ENCODE data around the gene PWWP2A. TPM values are rescaled to one million over a fixed set of nuclear protein-coding genes. Genes with fewer than 3 reads are reported as not detected.
A peak's percentile ranks its signal among the peaks of the same experiment; 100 is the strongest.
"Not testable (repeated sequence)": the region's sequence is repeated elsewhere in the genome, so short reads cannot be mapped to it uniquely, and the experiment has no call there.

The PWWP2A gene
- total and polyA plus RNA-seq, 2 experiments from 2014 or later: 51.5 to 81.6 TPM

DNA sequence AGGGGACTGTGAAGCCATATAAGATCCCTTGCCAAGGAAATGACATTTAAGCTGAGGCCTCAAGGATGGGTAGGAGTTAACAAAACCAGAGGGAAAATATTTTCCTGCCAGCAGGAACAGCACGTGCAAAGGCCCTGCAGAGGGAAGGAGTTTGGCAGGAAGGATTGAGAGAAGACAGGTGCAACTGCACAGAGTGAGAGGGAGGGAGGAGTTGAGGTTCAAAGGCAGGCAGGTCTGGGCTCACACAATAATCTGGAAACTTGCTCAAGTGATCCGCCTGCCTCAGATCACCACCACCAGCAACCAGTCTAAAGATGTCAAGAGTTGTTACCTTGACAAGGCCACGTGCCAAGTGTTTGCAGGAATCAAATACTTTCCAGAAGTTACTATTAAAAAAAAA, 31.1 kb upstream of the PWWP2A start:
- Mint-ChIP-seq H3K4me1 (peaks cover 9% of the 10 kb centered on the region), H3K4me3 (no peak overlapping the region), H3K27ac (no peak overlapping the region), H3K36me3 (ENCODE audit: low read depth) (no peaks in the 10 kb centered on the region), H3K27me3 (ENCODE audit: insufficient read depth, low read depth, poor library complexity) (peaks cover 5% of the 10 kb centered on the region), H3K9me3 (no peaks in the 10 kb centered on the region)
- TF ChIP-seq, protein P1, sequence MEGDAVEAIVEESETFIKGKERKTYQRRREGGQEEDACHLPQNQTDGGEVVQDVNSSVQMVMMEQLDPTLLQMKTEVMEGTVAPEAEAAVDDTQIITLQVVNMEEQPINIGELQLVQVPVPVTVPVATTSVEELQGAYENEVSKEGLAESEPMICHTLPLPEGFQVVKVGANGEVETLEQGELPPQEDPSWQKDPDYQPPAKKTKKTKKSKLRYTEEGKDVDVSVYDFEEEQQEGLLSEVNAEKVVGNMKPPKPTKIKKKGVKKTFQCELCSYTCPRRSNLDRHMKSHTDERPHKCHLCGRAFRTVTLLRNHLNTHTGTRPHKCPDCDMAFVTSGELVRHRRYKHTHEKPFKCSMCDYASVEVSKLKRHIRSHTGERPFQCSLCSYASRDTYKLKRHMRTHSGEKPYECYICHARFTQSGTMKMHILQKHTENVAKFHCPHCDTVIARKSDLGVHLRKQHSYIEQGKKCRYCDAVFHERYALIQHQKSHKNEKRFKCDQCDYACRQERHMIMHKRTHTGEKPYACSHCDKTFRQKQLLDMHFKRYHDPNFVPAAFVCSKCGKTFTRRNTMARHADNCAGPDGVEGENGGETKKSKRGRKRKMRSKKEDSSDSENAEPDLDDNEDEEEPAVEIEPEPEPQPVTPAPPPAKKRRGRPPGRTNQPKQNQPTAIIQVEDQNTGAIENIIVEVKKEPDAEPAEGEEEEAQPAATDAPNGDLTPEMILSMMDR (conservative IDR thresholded peaks at IDR 0.05; ENCODE audit: low read depth in 2 of 2): no peak
- TF ChIP-seq EZH2 (IDR thresholded peaks at IDR 0.05; ENCODE audit: low read depth, unreplicated experiment): no peak
- TF ChIP-seq, protein P2, sequence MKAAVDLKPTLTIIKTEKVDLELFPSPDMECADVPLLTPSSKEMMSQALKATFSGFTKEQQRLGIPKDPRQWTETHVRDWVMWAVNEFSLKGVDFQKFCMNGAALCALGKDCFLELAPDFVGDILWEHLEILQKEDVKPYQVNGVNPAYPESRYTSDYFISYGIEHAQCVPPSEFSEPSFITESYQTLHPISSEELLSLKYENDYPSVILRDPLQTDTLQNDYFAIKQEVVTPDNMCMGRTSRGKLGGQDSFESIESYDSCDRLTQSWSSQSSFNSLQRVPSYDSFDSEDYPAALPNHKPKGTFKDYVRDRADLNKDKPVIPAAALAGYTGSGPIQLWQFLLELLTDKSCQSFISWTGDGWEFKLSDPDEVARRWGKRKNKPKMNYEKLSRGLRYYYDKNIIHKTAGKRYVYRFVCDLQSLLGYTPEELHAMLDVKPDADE (IDR thresholded peaks at IDR 0.05): no peak
- H2AFZ ChIP-seq: 0 out of 2 replicates have a peak overlapping the region, but pooled peaks have one; percentile 18
- H3K79me2 ChIP-seq (replicated peaks; ENCODE audit: insufficient read depth): no peaks in the 10 kb centered on the region
- H3K4me2 ChIP-seq: no peak overlapping the region
- DNase-seq (ENCODE audit: low spot score) (no peak), ATAC-seq (no peak)
- peaks cover 7% of the 10 kb centered on the region for H3K4me1 ChIP-seq (ENCODE audit: insufficient read depth)
- no peaks in the 10 kb centered on the region for H3K9me2 ChIP-seq (ENCODE audit: insufficient read depth)
- H3F3A ChIP-seq (replicated peaks; ENCODE audit: low read depth): no peaks in the 10 kb centered on the region
- no peak overlapping the region for H3K27ac ChIP-seq (ENCODE audit: low read depth)
- no peak overlapping the region for H3K4me3 ChIP-seq
- no peaks in the 10 kb centered on the region for H3K27me3 ChIP-seq (ENCODE audit: insufficient read depth)
- no peaks in the 10 kb centered on the region; the same call in 1 of the 2 replicates for H3K36me3 ChIP-seq (ENCODE audit: insufficient read depth)
- H4K20me1 ChIP-seq (replicated peaks; ENCODE audit: insufficient read depth): no peaks in the 10 kb centered on the region

DNA sequence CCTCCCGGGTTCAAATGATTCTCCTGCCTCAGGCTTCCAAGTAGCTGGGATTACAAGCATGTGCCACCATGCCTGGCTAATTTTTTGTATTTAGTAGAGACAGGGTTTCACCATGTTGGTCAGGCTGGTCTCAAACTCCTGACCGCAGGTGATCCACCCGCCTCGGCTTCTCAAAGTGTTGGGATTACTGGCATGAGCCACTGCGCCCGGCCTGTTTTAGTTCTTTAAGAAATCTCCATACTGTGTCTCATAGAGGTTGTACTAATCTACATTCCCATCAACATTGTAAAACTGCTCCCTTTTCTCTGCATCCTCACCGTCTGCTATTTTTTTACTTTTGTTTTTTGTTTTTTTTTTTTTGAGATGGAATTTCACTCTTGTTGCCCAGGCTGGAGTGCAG, 25.2 kb upstream of the PWWP2A start:
- not testable (repeated sequence) for H3K4me3 Mint-ChIP-seq; H3K27ac ChIP-seq (ENCODE audit: low read depth); H3K79me2 ChIP-seq (replicated peaks; ENCODE audit: insufficient read depth); H3F3A ChIP-seq (replicated peaks; ENCODE audit: low read depth); H3K4me1 ChIP-seq (ENCODE audit: insufficient read depth); H4K20me1 ChIP-seq (replicated peaks; ENCODE audit: insufficient read depth); H3K9me2 ChIP-seq (ENCODE audit: insufficient read depth); H3K27ac Mint-ChIP-seq; ATAC-seq; DNase-seq (ENCODE audit: low spot score); H3K27me3 Mint-ChIP-seq (ENCODE audit: insufficient read depth, low read depth, poor library complexity); H3K4me3 ChIP-seq; H3K4me1 Mint-ChIP-seq; H3K36me3 ChIP-seq (ENCODE audit: insufficient read depth); H3K36me3 Mint-ChIP-seq (ENCODE audit: low read depth); H3K27me3 ChIP-seq (ENCODE audit: insufficient read depth); H3K4me2 ChIP-seq; H3K9me3 Mint-ChIP-seq
- peak overlapping the region; percentile 20 for H2AFZ ChIP-seq

DNA sequence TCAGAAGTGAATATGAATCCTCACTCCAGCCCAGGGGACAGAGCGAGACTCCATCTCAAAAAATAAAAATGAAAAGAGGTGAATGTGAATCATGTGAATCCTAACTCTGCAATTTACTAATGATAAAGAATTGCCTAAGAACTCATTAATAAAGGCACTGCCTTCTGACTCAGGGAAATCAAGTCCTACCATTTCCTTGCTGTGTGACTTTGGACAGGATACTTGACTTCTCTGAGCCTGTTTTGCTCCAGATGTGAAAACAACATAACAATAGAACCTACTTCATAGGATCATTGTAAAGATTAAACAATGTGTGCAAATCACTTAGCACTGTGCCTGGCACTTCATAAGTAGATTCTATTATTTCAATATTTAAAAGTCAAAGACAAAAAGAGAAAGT, 15.1 kb upstream of the PWWP2A start:
- H3K36me3 ChIP-seq (ENCODE audit: insufficient read depth): no peaks in the 10 kb centered on the region
- no peak for ATAC-seq
- H3K27ac ChIP-seq (ENCODE audit: low read depth): peak overlapping the region; percentile 74
- peak overlapping the region; percentile 48; the same call in 1 of the 3 replicates for H3K4me3 Mint-ChIP-seq
- H4K20me1 ChIP-seq (replicated peaks; ENCODE audit: insufficient read depth): no peaks in the 10 kb centered on the region
- H3F3A ChIP-seq (replicated peaks; ENCODE audit: low read depth): peaks cover 27% of the 10 kb centered on the region
- H3K9me2 ChIP-seq (ENCODE audit: insufficient read depth): no peaks in the 10 kb centered on the region
- peak overlapping the region; percentile 92 for H3K27ac Mint-ChIP-seq
- H3K27me3 Mint-ChIP-seq (ENCODE audit: insufficient read depth, low read depth, poor library complexity): peaks cover 7% of the 10 kb centered on the region
- no peaks in the 10 kb centered on the region for H3K9me3 Mint-ChIP-seq
- peaks cover 17% of the 10 kb centered on the region for H3K4me1 Mint-ChIP-seq
- peaks cover 23% of the 10 kb centered on the region for H3K4me1 ChIP-seq (ENCODE audit: insufficient read depth)
- TF ChIP-seq POLR2AphosphoS5 (IDR thresholded peaks at IDR 0.05; ENCODE audit: low read depth) (no peak), NANOG (IDR thresholded peaks at IDR 0.05; ENCODE audit: borderline replicate concordance) (no peak), ZNF114 (CRISPR knock-in tag; IDR thresholded peaks at IDR 0.05) (no peak), EZH2phosphoT487 (IDR thresholded peaks at IDR 0.05; ENCODE audit: unreplicated experiment) (no peak), CREB1 (CRISPR knock-in tag; IDR thresholded peaks at IDR 0.05; ENCODE audit: low read depth) (no peak)
- TF ChIP-seq, protein P3, sequence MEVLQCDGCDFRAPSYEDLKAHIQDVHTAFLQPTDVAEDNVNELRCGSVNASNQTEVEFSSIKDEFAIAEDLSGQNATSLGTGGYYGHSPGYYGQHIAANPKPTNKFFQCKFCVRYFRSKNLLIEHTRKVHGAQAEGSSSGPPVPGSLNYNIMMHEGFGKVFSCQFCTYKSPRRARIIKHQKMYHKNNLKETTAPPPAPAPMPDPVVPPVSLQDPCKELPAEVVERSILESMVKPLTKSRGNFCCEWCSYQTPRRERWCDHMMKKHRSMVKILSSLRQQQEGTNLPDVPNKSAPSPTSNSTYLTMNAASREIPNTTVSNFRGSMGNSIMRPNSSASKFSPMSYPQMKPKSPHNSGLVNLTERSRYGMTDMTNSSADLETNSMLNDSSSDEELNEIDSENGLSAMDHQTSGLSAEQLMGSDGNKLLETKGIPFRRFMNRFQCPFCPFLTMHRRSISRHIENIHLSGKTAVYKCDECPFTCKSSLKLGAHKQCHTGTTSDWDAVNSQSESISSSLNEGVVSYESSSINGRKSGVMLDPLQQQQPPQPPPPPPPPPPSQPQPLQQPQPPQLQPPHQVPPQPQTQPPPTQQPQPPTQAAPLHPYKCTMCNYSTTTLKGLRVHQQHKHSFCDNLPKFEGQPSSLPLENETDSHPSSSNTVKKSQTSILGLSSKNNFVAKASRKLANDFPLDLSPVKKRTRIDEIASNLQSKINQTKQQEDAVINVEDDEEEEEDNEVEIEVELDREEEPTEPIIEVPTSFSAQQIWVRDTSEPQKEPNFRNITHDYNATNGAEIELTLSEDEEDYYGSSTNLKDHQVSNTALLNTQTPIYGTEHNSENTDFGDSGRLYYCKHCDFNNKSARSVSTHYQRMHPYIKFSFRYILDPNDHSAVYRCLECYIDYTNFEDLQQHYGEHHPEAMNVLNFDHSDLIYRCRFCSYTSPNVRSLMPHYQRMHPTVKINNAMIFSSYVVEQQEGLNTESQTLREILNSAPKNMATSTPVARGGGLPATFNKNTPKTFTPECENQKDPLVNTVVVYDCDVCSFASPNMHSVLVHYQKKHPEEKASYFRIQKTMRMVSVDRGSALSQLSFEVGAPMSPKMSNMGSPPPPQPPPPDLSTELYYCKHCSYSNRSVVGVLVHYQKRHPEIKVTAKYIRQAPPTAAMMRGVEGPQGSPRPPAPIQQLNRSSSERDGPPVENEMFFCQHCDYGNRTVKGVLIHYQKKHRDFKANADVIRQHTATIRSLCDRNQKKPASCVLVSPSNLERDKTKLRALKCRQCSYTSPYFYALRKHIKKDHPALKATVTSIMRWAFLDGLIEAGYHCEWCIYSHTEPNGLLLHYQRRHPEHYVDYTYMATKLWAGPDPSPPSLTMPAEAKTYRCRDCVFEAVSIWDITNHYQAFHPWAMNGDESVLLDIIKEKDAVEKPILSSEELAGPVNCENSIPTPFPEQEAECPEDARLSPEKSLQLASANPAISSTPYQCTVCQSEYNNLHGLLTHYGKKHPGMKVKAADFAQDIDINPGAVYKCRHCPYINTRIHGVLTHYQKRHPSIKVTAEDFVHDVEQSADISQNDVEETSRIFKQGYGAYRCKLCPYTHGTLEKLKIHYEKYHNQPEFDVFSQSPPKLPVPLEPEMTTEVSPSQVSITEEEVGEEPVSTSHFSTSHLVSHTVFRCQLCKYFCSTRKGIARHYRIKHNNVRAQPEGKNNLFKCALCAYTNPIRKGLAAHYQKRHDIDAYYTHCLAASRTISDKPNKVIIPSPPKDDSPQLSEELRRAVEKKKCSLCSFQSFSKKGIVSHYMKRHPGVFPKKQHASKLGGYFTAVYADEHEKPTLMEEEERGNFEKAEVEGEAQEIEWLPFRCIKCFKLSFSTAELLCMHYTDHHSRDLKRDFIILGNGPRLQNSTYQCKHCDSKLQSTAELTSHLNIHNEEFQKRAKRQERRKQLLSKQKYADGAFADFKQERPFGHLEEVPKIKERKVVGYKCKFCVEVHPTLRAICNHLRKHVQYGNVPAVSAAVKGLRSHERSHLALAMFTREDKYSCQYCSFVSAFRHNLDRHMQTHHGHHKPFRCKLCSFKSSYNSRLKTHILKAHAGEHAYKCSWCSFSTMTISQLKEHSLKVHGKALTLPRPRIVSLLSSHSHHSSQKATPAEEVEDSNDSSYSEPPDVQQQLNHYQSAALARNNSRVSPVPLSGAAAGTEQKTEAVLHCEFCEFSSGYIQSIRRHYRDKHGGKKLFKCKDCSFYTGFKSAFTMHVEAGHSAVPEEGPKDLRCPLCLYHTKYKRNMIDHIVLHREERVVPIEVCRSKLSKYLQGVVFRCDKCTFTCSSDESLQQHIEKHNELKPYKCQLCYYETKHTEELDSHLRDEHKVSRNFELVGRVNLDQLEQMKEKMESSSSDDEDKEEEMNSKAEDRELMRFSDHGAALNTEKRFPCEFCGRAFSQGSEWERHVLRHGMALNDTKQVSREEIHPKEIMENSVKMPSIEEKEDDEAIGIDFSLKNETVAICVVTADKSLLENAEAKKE (CRISPR knock-in tag; IDR thresholded peaks at IDR 0.05): no peak
- H3K36me3 Mint-ChIP-seq (ENCODE audit: low read depth): no peaks in the 10 kb centered on the region
- no peak overlapping the region for H2AFZ ChIP-seq
- H3K4me3 ChIP-seq: peak overlapping the region; percentile 22; the same call in 1 of the 2 replicates
- no peaks in the 10 kb centered on the region for H3K79me2 ChIP-seq (replicated peaks; ENCODE audit: insufficient read depth)
- no peak for DNase-seq (ENCODE audit: low spot score)
- H3K4me2 ChIP-seq: peak overlapping the region; percentile 32
- no peaks in the 10 kb centered on the region for H3K27me3 ChIP-seq (ENCODE audit: insufficient read depth)
